GM23338 (cell line): ENCODE results near the gene MICAL2. TPM values are rescaled to one million over a fixed set of nuclear protein-coding genes. Genes with fewer than 3 reads are reported as not detected.

Experiments used
- ATAC-seq: fragments of 200-7000 bp; cut with Tn5 transposase; 3 replicates; pipeline ENCODE4 v1.9.1; 2020
- DNase-seq: peaks from one replicate; pipeline ENCODE4 v3.0.0-alpha.2; 2015; ENCODE audit warnings: low spot score
- H2AFZ ChIP-seq: fragments of 200-600 bp; sonication (generic); 2 replicates; pipeline ENCODE4 v1.8.0; 2016; ENCODE audit warnings: antibody characterized with exemption, mild to moderate bottlenecking, moderate library complexity
- H3F3A ChIP-seq: fragments of 200-600 bp; sonication (generic); replicated peaks from 2 replicates; pipeline ENCODE4 v1.8.0; 2017; ENCODE audit warnings: antibody characterized with exemption, mixed run types, low read depth
- H3K27ac ChIP-seq: fragments of 200-600 bp; sonication (generic); 2 replicates; pipeline ENCODE4 v1.6.1; 2016; ENCODE audit warnings: low read depth
- H3K27me3 ChIP-seq: fragments of 200-600 bp; sonication (generic); 2 replicates; pipeline ENCODE4 v1.8.0; 2016; ENCODE audit warnings: mild to moderate bottlenecking, mixed run types, moderate library complexity; ENCODE audit not compliant: insufficient read depth
- H3K36me3 ChIP-seq: fragments of 200-600 bp; sonication (generic); 2 replicates; pipeline ENCODE4 v1.8.0; 2016; ENCODE audit warnings: mild to moderate bottlenecking; ENCODE audit not compliant: insufficient read depth
- H3K4me1 ChIP-seq: fragments of 200-600 bp; sonication (generic); 2 replicates; pipeline ENCODE4 v1.8.0; 2016; ENCODE audit warnings: mild to moderate bottlenecking, moderate library complexity; ENCODE audit not compliant: insufficient read depth
- H3K4me2 ChIP-seq: fragments of 200-600 bp; sonication (generic); 2 replicates; pipeline ENCODE4 v1.7.1; 2017; ENCODE audit warnings: mixed run types
- H3K4me3 ChIP-seq: fragments of 200-600 bp; sonication (generic); 2 replicates; pipeline ENCODE4 v1.6.1; 2016; ENCODE audit warnings: mixed run types
- H3K79me2 ChIP-seq: fragments of 200-600 bp; sonication (generic); replicated peaks from 2 replicates; pipeline ENCODE4 v1.8.0; 2017; ENCODE audit warnings: mild to moderate bottlenecking; ENCODE audit not compliant: insufficient read depth
- H3K9me2 ChIP-seq: fragments of 200-600 bp; sonication (generic); 2 replicates; pipeline ENCODE4 v1.8.0; 2017; ENCODE audit not compliant: insufficient read depth
- H4K20me1 ChIP-seq: fragments of 200-600 bp; sonication (generic); replicated peaks from 2 replicates; pipeline ENCODE4 v1.8.0; 2017; ENCODE audit warnings: mild to moderate bottlenecking; ENCODE audit not compliant: insufficient read depth
- H3K27ac Mint-ChIP-seq: 2 replicates; pipeline ENCODE4 v1.8.0; 2020; ENCODE audit warnings: inconsistent platforms, mild to moderate bottlenecking, moderate library complexity, mixed read lengths
- H3K27me3 Mint-ChIP-seq: 3 replicates; pipeline ENCODE4 v1.8.0; 2022; ENCODE audit warnings: low read depth, mild to moderate bottlenecking, moderate library complexity, mixed read lengths, inconsistent platforms; ENCODE audit not compliant: insufficient read depth, poor library complexity
- H3K36me3 Mint-ChIP-seq: 3 replicates; pipeline ENCODE4 v1.8.0; 2021; ENCODE audit warnings: low read depth, mild to moderate bottlenecking, inconsistent platforms, moderate library complexity, mixed read lengths
- H3K4me1 Mint-ChIP-seq: 3 replicates; pipeline ENCODE4 v1.8.0; 2020; ENCODE audit warnings: mild to moderate bottlenecking, inconsistent platforms, mixed read lengths
- H3K4me3 Mint-ChIP-seq: 3 replicates; pipeline ENCODE4 v1.8.0; 2021; ENCODE audit warnings: moderate library complexity, mild to moderate bottlenecking, inconsistent platforms, mixed read lengths
- H3K9me3 Mint-ChIP-seq: 3 replicates; pipeline ENCODE4 v1.8.0; 2020; ENCODE audit warnings: moderate library complexity, mild to moderate bottlenecking, inconsistent platforms, mixed read lengths
- EZH2 ChIP-seq: fragments of 200-600 bp; sonication (generic); IDR thresholded peaks from one replicate; pipeline ENCODE4 v1.8.0; 2017; ENCODE audit warnings: antibody characterized with exemption, mild to moderate bottlenecking, low read depth; ENCODE audit not compliant: unreplicated experiment
- EZH2phosphoT487 ChIP-seq: fragments of 200-600 bp; sonication (generic); IDR thresholded peaks from one replicate; pipeline ENCODE4 v1.8.1; 2018; ENCODE audit warnings: antibody characterized with exemption; ENCODE audit not compliant: unreplicated experiment
- JUNB ChIP-seq: IDR thresholded peaks from one replicate; pipeline ENCODE4 v1.6.1; 2016; ENCODE audit warnings: antibody characterized with exemption; ENCODE audit not compliant: unreplicated experiment
- REST ChIP-seq: IDR thresholded peaks from one replicate; pipeline ENCODE4 v1.6.1; 2018; ENCODE audit warnings: antibody characterized with exemption; ENCODE audit not compliant: unreplicated experiment
- ZNF114 ChIP-seq: fragments of 250-450 bp; sonication (Bioruptor Pico); IDR thresholded peaks from 2 replicates; pipeline ENCODE4 v1.5.0; 2020; ENCODE audit warnings: mild to moderate bottlenecking, moderate library complexity
- ZNF331 ChIP-seq: fragments of 250-450 bp; sonication (Bioruptor Pico); IDR thresholded peaks from 2 replicates; pipeline ENCODE4 v1.5.0; 2020; ENCODE audit warnings: low read depth, mild to moderate bottlenecking, moderate library complexity
- polyA plus RNA-seq: library from polyadenylated mRNA; unstranded; fragments of >200 nt; fragmentation: Nextera tagmentation; extraction: Ambion mirVana; gene quantifications from 2 replicates; pipeline ENCODE4 v1.2.1, GENCODE V29; 2016
- total RNA-seq: library from RNA; depleted of rRNA; stranded (reverse); fragments of >200 nt; shearing (Covaris generic); gene quantifications from 2 replicates; pipeline ENCODE4 v1.2.3, GENCODE V29; 2014
- TF ChIP-seq, protein P1 (sequence below): IDR thresholded peaks from 2 replicates; pipeline ENCODE4 v1.6.1; 2016; ENCODE audit warnings: antibody characterized with exemption
- TF ChIP-seq, protein P2 (sequence below), 2 experiments: fragments of 200-600 bp in 1 of 2; sonication (generic) in 1 of 2; conservative IDR thresholded peaks; 2 replicates each; pipeline versions ENCODE4 v1.5.1 to v1.6.1; 2016 to 2017; ENCODE audit warnings: antibody characterized with exemption in 2 of 2, low read depth in 2 of 2, mild to moderate bottlenecking in 2 of 2, moderate library complexity in 1 of 2

The MICAL2 gene
- total and polyA plus RNA-seq, 2 experiments from 2014 or later = 0.66 to 1.4 TPM

GRCh38 chr11:12280838-12281565 lies 170.6 kb downstream of the MICAL2 start:
- no peaks in the 10 kb centered on the region for H3K27me3 ChIP-seq
- TF ChIP-seq EZH2 (no peak), ZNF114 (CRISPR knock-in tag) (no peak), EZH2phosphoT487 (no peak), REST (no peak), ZNF331 (CRISPR knock-in tag) (no peak)
- TF ChIP-seq, protein P1, sequence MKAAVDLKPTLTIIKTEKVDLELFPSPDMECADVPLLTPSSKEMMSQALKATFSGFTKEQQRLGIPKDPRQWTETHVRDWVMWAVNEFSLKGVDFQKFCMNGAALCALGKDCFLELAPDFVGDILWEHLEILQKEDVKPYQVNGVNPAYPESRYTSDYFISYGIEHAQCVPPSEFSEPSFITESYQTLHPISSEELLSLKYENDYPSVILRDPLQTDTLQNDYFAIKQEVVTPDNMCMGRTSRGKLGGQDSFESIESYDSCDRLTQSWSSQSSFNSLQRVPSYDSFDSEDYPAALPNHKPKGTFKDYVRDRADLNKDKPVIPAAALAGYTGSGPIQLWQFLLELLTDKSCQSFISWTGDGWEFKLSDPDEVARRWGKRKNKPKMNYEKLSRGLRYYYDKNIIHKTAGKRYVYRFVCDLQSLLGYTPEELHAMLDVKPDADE = no peak
- ATAC-seq (peak; percentile 36), DNase-seq (no peak)
- H4K20me1 ChIP-seq = no peaks in the 10 kb centered on the region
- no peaks in the 10 kb centered on the region for H3K4me1 ChIP-seq
- H3F3A ChIP-seq = no peaks in the 10 kb centered on the region
- H3K27ac ChIP-seq = no peak overlapping the region
- H3K27me3 Mint-ChIP-seq = peaks cover 2% of the 10 kb centered on the region
- H3K4me2 ChIP-seq = no peak overlapping the region
- H3K79me2 ChIP-seq = no peaks in the 10 kb centered on the region
- H2AFZ ChIP-seq = no peak overlapping the region; the same call in 1 of the 2 replicates
- H3K36me3 ChIP-seq = no peaks in the 10 kb centered on the region
- H3K9me3 Mint-ChIP-seq = no peaks in the 10 kb centered on the region
- H3K4me3 Mint-ChIP-seq = no peak overlapping the region
- no peaks in the 10 kb centered on the region for H3K9me2 ChIP-seq
- H3K27ac Mint-ChIP-seq = no peak overlapping the region
- H3K36me3 Mint-ChIP-seq = no peaks in the 10 kb centered on the region
- H3K4me1 Mint-ChIP-seq = peaks cover 6% of the 10 kb centered on the region; the same call in 2 of the 3 replicates
- no peak overlapping the region for H3K4me3 ChIP-seq

- H3K4me1 ChIP-seq = no peaks in the 10 kb centered on the region
- no peak overlapping the region for H3K4me3 ChIP-seq
- Mint-ChIP-seq H3K9me3 (no peaks in the 10 kb centered on the region), H3K36me3 (no peaks in the 10 kb centered on the region), H3K4me3 (no peak overlapping the region), H3K27me3 (peaks cover 2% of the 10 kb centered on the region), H3K4me1 (peaks cover 6% of the 10 kb centered on the region; the same call in 2 of the 3 replicates), H3K27ac (no peak overlapping the region)
- TF ChIP-seq, protein P2, sequence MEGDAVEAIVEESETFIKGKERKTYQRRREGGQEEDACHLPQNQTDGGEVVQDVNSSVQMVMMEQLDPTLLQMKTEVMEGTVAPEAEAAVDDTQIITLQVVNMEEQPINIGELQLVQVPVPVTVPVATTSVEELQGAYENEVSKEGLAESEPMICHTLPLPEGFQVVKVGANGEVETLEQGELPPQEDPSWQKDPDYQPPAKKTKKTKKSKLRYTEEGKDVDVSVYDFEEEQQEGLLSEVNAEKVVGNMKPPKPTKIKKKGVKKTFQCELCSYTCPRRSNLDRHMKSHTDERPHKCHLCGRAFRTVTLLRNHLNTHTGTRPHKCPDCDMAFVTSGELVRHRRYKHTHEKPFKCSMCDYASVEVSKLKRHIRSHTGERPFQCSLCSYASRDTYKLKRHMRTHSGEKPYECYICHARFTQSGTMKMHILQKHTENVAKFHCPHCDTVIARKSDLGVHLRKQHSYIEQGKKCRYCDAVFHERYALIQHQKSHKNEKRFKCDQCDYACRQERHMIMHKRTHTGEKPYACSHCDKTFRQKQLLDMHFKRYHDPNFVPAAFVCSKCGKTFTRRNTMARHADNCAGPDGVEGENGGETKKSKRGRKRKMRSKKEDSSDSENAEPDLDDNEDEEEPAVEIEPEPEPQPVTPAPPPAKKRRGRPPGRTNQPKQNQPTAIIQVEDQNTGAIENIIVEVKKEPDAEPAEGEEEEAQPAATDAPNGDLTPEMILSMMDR (conservative IDR thresholded peaks at IDR 0.05; ENCODE audit: low read depth in 2 of 2) = peak; percentile 96 to 98
- TF ChIP-seq EZH2 = no peak
- TF ChIP-seq EZH2phosphoT487 = no peak
- TF ChIP-seq, protein P1 = no peak
- no peak for TF ChIP-seq JUNB
- no peaks in the 10 kb centered on the region for H3K79me2 ChIP-seq
- DNase-seq = peak; percentile 91
- no peaks in the 10 kb centered on the region for H3K36me3 ChIP-seq
- no peaks in the 10 kb centered on the region for H3K9me2 ChIP-seq
- ATAC-seq = peak; percentile 87
- H3F3A ChIP-seq = no peaks in the 10 kb centered on the region
- no peak overlapping the region for H3K4me2 ChIP-seq
- no peaks in the 10 kb centered on the region for H4K20me1 ChIP-seq
- no peak overlapping the region for H3K27ac ChIP-seq
- no peaks in the 10 kb centered on the region for H3K27me3 ChIP-seq
- H2AFZ ChIP-seq = no peak overlapping the region; the same call in 1 of the 2 replicates
These were observed 171.4 kb downstream of the MICAL2 start for GRCh38 chr11:12281571-12282478.
